GM20000 (cell line): ENCODE measurements around the gene CPA1.

Experiments
- DNase-seq: peaks from one replicate; pipeline ENCODE4 v3.0.0; 2012; ENCODE audit warnings: low spot score
- CTCF ChIP-seq: IDR thresholded peaks from 2 replicates; pipeline ENCODE4 v1.5.1; 2012; ENCODE audit warnings: mild to moderate bottlenecking, control low read depth; ENCODE audit errors: extremely low read depth, missing control alignments

CPA1 gene

GRCh38 chr7:130341882-130342281 lies 38.4 kb upstream of the CPA1 start:
- DNase-seq = no peak
- no peak for TF ChIP-seq CTCF

GRCh38 chr7:130342701-130343380 lies 37.5 kb upstream of the CPA1 start:
- TF ChIP-seq CTCF = no peak
- DNase-seq = no peak

GRCh38 chr7:130344271-130344866 lies 35.9 kb upstream of the CPA1 start, which contains the start of gene CPA5:
Gene CPA5 (plus strand): TSS chr7:130344816. CDS start chr7:130346486, 1,670 bp downstream.
- no peak for DNase-seq
- no peak for TF ChIP-seq CTCF

GRCh38 chr7:130345136-130345535 lies 35.2 kb upstream of the CPA1 start:
- TF ChIP-seq CTCF = no peak
- no peak for DNase-seq

GRCh38 chr7:130345725-130346124 lies 34.6 kb upstream of the CPA1 start:
- DNase-seq = no peak
- no peak for TF ChIP-seq CTCF

- no peak for TF ChIP-seq CTCF
- no peak for DNase-seq
These were observed 34.0 kb upstream of the CPA1 start for GRCh38 chr7:130346177-130346905.

DNA sequence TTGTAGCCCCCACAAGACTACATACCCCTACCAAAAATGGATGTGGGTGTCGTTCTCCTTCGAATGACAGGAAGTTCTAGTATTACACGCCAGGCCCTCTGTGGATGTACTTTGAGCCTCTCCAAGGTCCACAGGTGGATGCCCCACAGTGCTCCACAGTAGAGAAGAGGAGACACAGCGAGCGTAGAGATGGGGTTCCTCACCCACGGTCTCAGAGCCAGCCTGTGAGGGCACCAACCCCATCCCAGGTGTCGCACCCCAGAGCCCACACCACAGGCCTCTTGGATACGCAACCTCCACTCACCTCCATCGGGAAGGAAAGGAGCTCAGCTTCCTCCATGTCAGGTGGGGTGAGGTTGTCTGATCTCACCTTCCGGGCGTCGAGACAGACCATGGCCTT lies 33.4 kb upstream of the CPA1 start:
- DNase-seq = no peak
- TF ChIP-seq CTCF = no peak
